ENCODE measurements around the gene NFIC.

NFIC gene

GRCh38 chr19:3474614-3475013, 108.2 kb downstream of the NFIC start:
- no peak for DNase-seq (ENCODE audit: low read depth)
- H3K4me3 ChIP-seq (replicated peaks; ENCODE audit: low read depth, low read length), result no peak overlapping the region

GRCh38 chr19:3475449-3475848, 109.1 kb downstream of the NFIC start:
- H3K4me3 ChIP-seq (replicated peaks; ENCODE audit: low read depth, low read length), result no peak overlapping the region
- no peak for TF ChIP-seq CTCF (IDR thresholded peaks at IDR 0.05; ENCODE audit: low read length, missing control alignments)
- DNase-seq (ENCODE audit: low read depth), result no peak

More at GRCh38 chr19:3474614-3475013, 108.2 kb downstream of the NFIC start:
- no peak for TF ChIP-seq CTCF (IDR thresholded peaks at IDR 0.05; ENCODE audit: low read length, missing control alignments)

- no peak for DNase-seq (ENCODE audit: low read depth)
- no peak for TF ChIP-seq CTCF (IDR thresholded peaks at IDR 0.05; ENCODE audit: low read length, missing control alignments)
Measured at GRCh38 chr19:3476830-3477229, 110.4 kb downstream of the NFIC start.

GRCh38 chr19:3477506-3477905, 111.1 kb downstream of the NFIC start:
- DNase-seq (ENCODE audit: low read depth), result no peak
- no peak for TF ChIP-seq CTCF (IDR thresholded peaks at IDR 0.05; ENCODE audit: low read length, missing control alignments)
- no peak overlapping the region for H3K4me3 ChIP-seq (replicated peaks; ENCODE audit: low read depth, low read length)

More at GRCh38 chr19:3476830-3477229, 110.4 kb downstream of the NFIC start:
- H3K4me3 ChIP-seq (replicated peaks; ENCODE audit: low read depth, low read length), result no peak overlapping the region

- H3K4me3 ChIP-seq (replicated peaks; ENCODE audit: low read depth, low read length), result no peak overlapping the region
- no peak for DNase-seq (ENCODE audit: low read depth)
- no peak for TF ChIP-seq CTCF (IDR thresholded peaks at IDR 0.05; ENCODE audit: low read length, missing control alignments)
Measured at GRCh38 chr19:3477951-3478350, 111.6 kb downstream of the NFIC start.

GRCh38 chr19:3478409-3479176, 112.2 kb downstream of the NFIC start:
- no peak for TF ChIP-seq CTCF (IDR thresholded peaks at IDR 0.05; ENCODE audit: low read length, missing control alignments)
- no peak for DNase-seq (ENCODE audit: low read depth)
- no peak overlapping the region for H3K4me3 ChIP-seq (replicated peaks; ENCODE audit: low read depth, low read length)

All from fibroblast of pulmonary artery (primary cell).